HG03103 (cell line): Measurements from ENCODE around the gene NEB.
"Not testable (repeated sequence)": the region's sequence is repeated elsewhere in the genome, so short reads cannot be mapped to it uniquely, and the experiment has no call there.

Source experiments
- ATAC-seq: cut with Tn5 transposase; IDR thresholded peaks from one replicate; pipeline ENCODE4 v1.9.1; 2021; ENCODE audit warnings: low read depth; ENCODE audit not compliant: unreplicated experiment

NEB gene

DNA sequence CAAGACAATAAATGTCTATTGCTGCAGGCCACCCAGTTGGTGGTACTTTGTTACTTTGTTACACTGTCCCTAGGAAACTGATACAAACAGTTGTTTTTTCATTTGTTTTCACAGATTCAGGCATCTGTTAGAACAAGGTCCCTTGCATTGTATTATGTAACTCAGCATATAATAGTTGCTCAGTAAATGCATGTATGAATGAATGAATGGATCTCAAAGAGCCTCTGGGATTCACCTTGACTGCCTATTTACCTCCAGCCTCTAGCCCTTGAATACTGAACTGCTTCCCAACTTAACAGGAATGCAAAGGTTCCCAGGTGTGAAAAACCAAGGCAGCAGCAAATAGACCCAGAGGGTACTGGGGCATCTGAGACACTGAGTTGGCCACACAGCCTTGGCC, 27.4 kb upstream of the NEB start:
- ATAC-seq, result no peak

GRCh38 chr2:151761193-151761592, 26.9 kb upstream of the NEB start:
- ATAC-seq, result no peak

DNA sequence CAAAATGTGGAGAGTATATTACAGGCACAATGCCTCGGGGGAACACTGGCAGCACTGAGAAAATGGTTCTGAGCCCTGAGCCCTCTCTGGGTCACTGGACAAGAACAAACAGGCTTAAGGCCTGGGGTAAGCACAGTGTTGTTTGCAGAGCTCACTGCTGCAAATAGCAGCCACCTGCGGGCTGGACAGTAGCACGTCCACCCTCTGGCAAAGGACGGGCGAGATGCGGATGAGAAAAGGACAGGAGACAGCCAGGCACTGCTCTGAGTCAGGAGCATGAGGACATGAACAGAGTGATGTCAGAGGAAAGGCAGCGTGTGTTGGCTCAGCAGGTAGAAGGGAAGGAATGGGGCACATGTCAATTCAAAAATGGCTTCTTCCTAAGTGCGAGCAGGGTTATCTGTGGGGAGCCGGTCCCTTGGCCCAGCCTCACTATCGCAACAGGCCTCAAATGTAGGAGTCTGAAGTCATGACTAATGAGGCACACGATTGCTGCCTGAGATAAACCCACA, 25.9 kb upstream of the NEB start:
- no peak for ATAC-seq

- no peak for ATAC-seq
Observed at GRCh38 chr2:151758744-151759143, 24.5 kb upstream of the NEB start.

GRCh38 chr2:151757861-151758260, 23.6 kb upstream of the NEB start:
- no peak for ATAC-seq

GRCh38 chr2:151756820-151757219, 22.5 kb upstream of the NEB start:
- ATAC-seq, result no peak

GRCh38 chr2:151754253-151754897, 20.1 kb upstream of the NEB start:
- ATAC-seq, result no peak

- no peak for ATAC-seq
Observed at GRCh38 chr2:151753540-151753939, 19.3 kb upstream of the NEB start.

DNA sequence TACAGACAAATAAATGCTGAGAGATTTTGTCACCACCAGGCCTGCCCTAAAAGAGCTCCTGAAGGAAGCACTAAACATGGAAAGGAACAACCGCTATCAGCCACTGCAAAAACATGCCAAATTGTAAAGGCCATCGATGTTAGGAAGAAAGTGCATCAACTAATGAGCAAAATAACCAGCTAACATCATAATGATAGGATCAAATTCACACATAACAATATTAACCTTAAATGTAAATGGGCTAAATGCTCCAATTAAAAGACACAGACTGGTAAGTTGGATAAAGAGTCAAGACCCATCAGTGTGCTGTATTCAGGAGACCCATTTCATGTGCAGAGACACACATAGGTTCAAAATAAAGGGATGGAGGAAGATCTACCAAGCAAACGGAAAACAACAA, 11.0 kb upstream of the NEB start:
- not testable (repeated sequence) for ATAC-seq

GRCh38 chr2:151730262-151730975, 3.9 kb downstream of the NEB start:
- ATAC-seq, result peak; percentile 62

GRCh38 chr2:151729837-151730236, 4.4 kb downstream of the NEB start:
- ATAC-seq, result no peak

DNA sequence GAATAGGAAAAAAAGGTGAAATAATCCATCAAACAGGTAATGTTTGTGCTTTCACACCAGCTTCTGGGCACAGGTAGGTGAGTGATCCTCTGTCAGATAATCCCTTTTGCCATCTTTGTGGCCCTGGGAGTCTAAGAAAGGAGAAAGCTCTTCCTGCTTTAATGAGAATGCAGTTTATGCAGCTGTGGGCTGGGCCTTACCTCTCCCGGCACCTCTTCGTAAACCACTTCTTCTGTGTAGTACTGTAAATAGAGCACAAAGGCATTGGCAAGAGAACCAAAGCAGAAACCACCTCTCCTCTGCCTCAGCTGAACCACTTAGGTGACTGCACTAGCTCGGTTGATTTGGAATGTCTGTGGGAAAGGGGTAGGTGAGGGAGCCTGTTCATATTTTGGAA, 4.9 kb downstream of the NEB start:
- ATAC-seq, result no peak

GRCh38 chr2:151728804-151729414, 5.4 kb downstream of the NEB start:
- no peak for ATAC-seq

GRCh38 chr2:151727593-151728552, 6.4 kb downstream of the NEB start:
- no peak for ATAC-seq

DNA sequence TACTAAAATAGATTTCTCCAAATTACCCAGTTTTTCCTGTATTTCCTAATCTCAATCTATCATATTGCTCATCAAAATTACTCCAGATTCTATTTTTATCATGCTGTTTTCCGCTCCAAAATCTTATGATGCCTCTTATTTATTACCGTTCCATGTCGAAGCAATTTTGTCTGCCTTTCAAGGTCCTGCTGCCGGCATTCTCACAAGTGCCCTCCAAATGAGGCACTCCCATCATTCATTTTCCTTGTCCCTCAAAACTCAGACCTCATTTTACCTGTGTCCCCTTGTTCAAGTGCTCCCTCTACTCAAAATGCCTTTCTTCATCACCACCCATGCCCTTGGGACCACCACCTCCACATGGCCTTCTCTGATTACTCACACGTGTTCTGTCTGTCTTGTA, 13.1 kb downstream of the NEB start:
- ATAC-seq, result no peak

DNA sequence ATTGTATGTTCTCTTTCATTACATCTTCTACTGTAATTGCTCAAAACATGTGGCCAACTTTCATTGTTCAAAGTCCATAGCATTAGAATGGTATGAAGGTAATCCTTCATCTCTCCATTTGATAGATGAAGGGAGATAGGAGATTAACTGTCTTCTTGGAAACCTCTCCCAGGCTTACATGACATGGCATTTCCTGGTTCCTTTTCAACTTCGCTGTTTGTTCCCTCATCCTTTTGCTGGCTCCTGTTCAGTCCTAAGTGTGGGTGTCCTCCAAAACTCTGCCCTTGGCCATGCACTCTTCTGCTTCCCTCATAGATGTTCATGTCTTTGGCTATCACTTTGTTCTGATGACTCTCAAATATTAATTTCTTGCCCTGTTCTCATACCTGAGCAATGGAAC, 13.8 kb downstream of the NEB start:
- no peak for ATAC-seq

DNA sequence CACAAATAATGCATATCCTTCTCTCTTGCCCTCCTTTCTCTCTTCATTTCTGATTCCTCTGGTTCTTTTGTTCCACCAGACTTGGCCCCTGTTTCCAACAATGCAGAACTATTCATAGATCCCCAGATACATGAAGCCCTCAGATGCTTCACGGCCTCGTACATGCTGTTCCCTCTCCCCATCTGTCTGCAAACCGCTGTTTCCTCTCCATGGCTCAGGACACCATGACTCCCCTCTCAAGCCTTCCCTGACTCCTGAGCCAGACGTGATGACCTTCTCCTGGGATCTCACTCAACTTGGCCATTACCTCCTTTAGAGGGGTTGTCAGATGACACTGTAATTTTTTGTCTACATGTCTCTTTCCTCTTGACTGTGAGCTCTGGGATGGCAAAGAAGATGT, 15.5 kb downstream of the NEB start:
- ATAC-seq, result no peak

DNA sequence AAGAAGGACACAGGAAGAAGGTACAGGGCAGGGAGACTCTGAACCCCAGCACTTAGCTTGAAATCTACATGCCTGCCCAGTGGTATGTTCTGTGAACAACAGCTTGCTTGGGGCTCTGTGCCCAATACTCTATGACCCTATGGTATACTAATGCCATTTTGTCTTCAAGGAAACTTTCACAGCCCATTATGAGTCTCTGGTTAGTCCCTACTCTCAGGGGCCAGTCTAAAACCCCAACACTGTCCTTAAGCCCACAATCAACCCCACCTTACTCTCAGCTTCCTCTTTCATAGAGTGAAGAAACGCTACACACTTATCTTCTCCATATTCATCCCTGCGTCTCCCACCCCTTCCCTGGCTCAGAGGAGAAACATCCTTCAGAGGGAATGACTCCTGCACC, 16.0 kb downstream of the NEB start:
- no peak for ATAC-seq

GRCh38 chr2:151716721-151717120, 17.6 kb downstream of the NEB start:
- no peak for ATAC-seq

DNA sequence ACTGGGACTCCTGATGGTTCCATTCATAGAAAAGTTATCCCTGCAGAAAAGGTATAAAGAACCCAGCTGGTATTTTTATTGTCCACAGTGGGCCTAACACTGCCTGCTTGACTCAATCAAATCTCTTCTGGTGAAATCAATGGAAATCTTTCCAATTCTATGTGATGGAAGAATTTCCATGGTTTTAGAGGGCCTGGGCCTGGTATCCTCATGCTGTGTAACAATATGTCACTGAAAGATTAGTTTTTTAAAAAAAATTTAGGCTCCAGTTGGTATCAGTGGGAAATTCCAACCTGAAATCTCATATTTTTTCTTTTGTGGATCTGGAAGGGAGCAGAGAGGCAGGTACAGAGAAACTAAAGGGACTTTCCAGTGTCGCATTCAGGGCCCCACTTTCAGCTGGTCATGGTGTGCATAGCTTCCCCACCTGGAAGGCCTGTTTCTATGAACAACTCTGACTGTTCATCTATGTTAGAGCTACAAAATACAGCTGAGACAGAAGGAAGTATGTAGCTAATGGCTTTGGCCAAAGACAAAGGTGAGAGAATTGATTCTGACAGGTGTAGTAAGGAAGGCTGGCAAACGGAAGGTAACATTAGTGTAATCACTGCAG, 20.9 kb downstream of the NEB start:
- ATAC-seq, result no peak
